K562 (cell line): ENCODE data around the gene PTPN1. TPM values are rescaled to one million over a fixed set of nuclear protein-coding genes. Genes with fewer than 3 reads are reported as not detected.

Source experiments
- MYNN ChIP-seq, 2 experiments: sonication (generic); formaldehyde crosslinking in 1 of 2; IDR thresholded peaks; 2 replicates each; pipeline versions ENCODE4 v1.5.0 to v1.6.1; 2016 to 2020; ENCODE audit warnings: antibody characterized with exemption in 1 of 2, missing genetic modification reagents in 1 of 2
- PPARD ChIP-seq: fragments of 250-450 bp; sonication (Bioruptor Pico); IDR thresholded peaks from 2 replicates; pipeline ENCODE4 v1.8.0; 2022; ENCODE audit warnings: inconsistent platforms, mild to moderate bottlenecking, moderate library complexity
- PTRF ChIP-seq: fragments of 450-650 bp; IDR thresholded peaks from 2 replicates; pipeline ENCODE4 v1.6.1; 2016; ENCODE audit warnings: mild to moderate bottlenecking, missing genetic modification characterization, missing compliant biosample characterization
- ZNF133 ChIP-seq: fragments of 250-450 bp; sonication (Bioruptor Pico); IDR thresholded peaks from 2 replicates; pipeline ENCODE4 v1.4.0; 2020; ENCODE audit warnings: mild to moderate bottlenecking
- ZNF174 ChIP-seq: fragments of 250-450 bp; sonication (Bioruptor Pico); IDR thresholded peaks from 2 replicates; pipeline ENCODE4 v1.4.0; 2020; ENCODE audit warnings: mild to moderate bottlenecking
- ZNF830 ChIP-seq: fragments of 250-450 bp; sonication (Bioruptor Pico); IDR thresholded peaks from 2 replicates; pipeline ENCODE4 v1.5.0; 2021; ENCODE audit warnings: mild to moderate bottlenecking
- polyA plus RNA-seq, 8 experiments: library from polyadenylated mRNA; depleted of rRNA in 4 of 8; stranded (reverse) in 5 of 8; unstranded in 3 of 8; fragments of >200 nt; fragmentation: Nextera tagmentation in 2 of 8; fragmentation: Illumina TruSeq in 1 of 8; extraction: Ambion mirVana in 2 of 8; extraction: Trizol in 1 of 8; gene quantifications; 2 replicates each; pipeline versions ENCODE4 v1.2.1 to v1.2.3, GENCODE V29; 2011 to 2014; ENCODE audit warnings: inconsistent platforms in 1 of 8, missing spikeins in 1 of 8
- total RNA-seq, 7 experiments: library from RNA; depleted of rRNA in 6 of 7; stranded (reverse); fragments of >200 nt in 6 of 7; fragmentation: Illumina TruSeq in 2 of 7; extraction: Trizol in 2 of 7; gene quantifications; 2 replicates each; pipeline versions ENCODE4 v1.2.1 to v1.2.3, GENCODE V29; 2011 to 2021; ENCODE audit warnings: low replicate concordance in 1 of 7
- TF ChIP-seq, protein P1 (sequence below): fragments of 250-450 bp; sonication (Bioruptor Pico); IDR thresholded peaks from 2 replicates; pipeline ENCODE4 v1.5.0; 2020; ENCODE audit warnings: mild to moderate bottlenecking
- TF ChIP-seq, protein P2 (sequence below): fragments of 450-650 bp; IDR thresholded peaks from 2 replicates; pipeline ENCODE4 v1.6.1; 2016; ENCODE audit warnings: mild to moderate bottlenecking, moderate library complexity
- TF ChIP-seq, protein P3 (sequence below), 3 experiments: fragments of 200-800 bp in 1 of 3; sonication (Bioruptor generic) in 1 of 3; sonication (generic) in 1 of 3; formaldehyde crosslinking in 1 of 3; IDR thresholded peaks; 2 replicates each; pipeline versions ENCODE4 v1.6.1 to v1.8.0; 2016 to 2022; ENCODE audit warnings: mild to moderate bottlenecking in 2 of 3, missing compliant biosample characterization in 2 of 3, missing genetic modification characterization in 2 of 3, missing genetic modification reagents in 1 of 3
- TF ChIP-seq, protein P4 (sequence below): sonication (generic); formaldehyde crosslinking; IDR thresholded peaks from 2 replicates; pipeline ENCODE4 v1.8.1; 2023; ENCODE audit warnings: mild to moderate bottlenecking, missing genetic modification reagents

PTPN1 gene
- total and polyA plus RNA-seq, 9 of the 15 experiments (the other 6 are each of a cell fraction or from before 2014, with no cell fraction given) = 11.0 to 85.3 (median 54.0) TPM

DNA sequence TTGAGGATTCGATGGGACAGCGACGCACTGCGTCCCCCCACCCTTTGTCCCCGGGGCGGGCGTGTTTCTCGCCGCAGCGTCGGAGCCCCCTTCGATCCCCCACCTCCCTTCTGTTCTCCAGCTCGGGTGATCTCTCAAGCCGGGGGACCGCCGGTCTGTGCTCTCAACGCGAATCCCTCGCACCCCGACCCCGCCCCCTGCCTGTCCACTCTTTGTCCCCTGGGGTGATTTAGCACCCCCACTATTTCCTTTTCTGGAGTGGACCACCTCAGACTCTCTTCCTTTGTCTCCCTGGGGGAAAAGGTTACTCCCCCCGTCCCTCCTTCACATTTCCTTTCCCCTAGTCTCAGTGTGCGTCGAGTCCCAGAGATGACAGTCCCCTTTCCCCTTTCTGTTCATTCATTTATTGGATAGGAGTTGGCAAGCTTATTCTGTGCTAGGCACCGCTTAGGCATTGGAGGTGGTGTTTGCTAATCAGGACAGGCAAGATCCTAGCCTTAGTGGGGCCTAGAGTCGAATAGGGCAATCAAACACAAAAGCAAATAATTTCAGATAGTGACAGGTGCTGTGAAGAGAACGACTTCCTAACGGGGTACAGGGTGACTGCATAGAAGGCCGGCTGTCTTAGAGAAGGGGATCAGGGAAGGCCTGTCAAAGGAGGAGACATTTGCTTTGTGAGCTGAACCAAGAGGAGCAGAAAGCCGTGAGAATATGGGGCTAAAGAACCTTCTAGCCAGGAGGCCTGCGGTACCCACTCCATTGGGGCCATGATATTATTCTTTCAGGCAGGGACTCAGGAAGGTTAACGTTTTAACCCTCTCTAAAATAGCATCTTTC is 741 bp downstream of the PTPN1 start (continued):
- TF ChIP-seq, protein P1, sequence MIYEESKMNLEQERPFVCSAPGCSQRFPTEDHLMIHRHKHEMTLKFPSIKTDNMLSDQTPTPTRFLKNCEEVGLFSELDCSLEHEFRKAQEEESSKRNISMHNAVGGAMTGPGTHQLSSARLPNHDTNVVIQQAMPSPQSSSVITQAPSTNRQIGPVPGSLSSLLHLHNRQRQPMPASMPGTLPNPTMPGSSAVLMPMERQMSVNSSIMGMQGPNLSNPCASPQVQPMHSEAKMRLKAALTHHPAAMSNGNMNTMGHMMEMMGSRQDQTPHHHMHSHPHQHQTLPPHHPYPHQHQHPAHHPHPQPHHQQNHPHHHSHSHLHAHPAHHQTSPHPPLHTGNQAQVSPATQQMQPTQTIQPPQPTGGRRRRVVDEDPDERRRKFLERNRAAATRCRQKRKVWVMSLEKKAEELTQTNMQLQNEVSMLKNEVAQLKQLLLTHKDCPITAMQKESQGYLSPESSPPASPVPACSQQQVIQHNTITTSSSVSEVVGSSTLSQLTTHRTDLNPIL (CRISPR knock-in tag) = no peak
- TF ChIP-seq ZNF830 (CRISPR knock-in tag) = no peak
- TF ChIP-seq, protein P2, sequence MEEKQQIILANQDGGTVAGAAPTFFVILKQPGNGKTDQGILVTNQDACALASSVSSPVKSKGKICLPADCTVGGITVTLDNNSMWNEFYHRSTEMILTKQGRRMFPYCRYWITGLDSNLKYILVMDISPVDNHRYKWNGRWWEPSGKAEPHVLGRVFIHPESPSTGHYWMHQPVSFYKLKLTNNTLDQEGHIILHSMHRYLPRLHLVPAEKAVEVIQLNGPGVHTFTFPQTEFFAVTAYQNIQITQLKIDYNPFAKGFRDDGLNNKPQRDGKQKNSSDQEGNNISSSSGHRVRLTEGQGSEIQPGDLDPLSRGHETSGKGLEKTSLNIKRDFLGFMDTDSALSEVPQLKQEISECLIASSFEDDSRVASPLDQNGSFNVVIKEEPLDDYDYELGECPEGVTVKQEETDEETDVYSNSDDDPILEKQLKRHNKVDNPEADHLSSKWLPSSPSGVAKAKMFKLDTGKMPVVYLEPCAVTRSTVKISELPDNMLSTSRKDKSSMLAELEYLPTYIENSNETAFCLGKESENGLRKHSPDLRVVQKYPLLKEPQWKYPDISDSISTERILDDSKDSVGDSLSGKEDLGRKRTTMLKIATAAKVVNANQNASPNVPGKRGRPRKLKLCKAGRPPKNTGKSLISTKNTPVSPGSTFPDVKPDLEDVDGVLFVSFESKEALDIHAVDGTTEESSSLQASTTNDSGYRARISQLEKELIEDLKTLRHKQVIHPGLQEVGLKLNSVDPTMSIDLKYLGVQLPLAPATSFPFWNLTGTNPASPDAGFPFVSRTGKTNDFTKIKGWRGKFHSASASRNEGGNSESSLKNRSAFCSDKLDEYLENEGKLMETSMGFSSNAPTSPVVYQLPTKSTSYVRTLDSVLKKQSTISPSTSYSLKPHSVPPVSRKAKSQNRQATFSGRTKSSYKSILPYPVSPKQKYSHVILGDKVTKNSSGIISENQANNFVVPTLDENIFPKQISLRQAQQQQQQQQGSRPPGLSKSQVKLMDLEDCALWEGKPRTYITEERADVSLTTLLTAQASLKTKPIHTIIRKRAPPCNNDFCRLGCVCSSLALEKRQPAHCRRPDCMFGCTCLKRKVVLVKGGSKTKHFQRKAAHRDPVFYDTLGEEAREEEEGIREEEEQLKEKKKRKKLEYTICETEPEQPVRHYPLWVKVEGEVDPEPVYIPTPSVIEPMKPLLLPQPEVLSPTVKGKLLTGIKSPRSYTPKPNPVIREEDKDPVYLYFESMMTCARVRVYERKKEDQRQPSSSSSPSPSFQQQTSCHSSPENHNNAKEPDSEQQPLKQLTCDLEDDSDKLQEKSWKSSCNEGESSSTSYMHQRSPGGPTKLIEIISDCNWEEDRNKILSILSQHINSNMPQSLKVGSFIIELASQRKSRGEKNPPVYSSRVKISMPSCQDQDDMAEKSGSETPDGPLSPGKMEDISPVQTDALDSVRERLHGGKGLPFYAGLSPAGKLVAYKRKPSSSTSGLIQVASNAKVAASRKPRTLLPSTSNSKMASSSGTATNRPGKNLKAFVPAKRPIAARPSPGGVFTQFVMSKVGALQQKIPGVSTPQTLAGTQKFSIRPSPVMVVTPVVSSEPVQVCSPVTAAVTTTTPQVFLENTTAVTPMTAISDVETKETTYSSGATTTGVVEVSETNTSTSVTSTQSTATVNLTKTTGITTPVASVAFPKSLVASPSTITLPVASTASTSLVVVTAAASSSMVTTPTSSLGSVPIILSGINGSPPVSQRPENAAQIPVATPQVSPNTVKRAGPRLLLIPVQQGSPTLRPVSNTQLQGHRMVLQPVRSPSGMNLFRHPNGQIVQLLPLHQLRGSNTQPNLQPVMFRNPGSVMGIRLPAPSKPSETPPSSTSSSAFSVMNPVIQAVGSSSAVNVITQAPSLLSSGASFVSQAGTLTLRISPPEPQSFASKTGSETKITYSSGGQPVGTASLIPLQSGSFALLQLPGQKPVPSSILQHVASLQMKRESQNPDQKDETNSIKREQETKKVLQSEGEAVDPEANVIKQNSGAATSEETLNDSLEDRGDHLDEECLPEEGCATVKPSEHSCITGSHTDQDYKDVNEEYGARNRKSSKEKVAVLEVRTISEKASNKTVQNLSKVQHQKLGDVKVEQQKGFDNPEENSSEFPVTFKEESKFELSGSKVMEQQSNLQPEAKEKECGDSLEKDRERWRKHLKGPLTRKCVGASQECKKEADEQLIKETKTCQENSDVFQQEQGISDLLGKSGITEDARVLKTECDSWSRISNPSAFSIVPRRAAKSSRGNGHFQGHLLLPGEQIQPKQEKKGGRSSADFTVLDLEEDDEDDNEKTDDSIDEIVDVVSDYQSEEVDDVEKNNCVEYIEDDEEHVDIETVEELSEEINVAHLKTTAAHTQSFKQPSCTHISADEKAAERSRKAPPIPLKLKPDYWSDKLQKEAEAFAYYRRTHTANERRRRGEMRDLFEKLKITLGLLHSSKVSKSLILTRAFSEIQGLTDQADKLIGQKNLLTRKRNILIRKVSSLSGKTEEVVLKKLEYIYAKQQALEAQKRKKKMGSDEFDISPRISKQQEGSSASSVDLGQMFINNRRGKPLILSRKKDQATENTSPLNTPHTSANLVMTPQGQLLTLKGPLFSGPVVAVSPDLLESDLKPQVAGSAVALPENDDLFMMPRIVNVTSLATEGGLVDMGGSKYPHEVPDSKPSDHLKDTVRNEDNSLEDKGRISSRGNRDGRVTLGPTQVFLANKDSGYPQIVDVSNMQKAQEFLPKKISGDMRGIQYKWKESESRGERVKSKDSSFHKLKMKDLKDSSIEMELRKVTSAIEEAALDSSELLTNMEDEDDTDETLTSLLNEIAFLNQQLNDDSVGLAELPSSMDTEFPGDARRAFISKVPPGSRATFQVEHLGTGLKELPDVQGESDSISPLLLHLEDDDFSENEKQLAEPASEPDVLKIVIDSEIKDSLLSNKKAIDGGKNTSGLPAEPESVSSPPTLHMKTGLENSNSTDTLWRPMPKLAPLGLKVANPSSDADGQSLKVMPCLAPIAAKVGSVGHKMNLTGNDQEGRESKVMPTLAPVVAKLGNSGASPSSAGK = no peak
- TF ChIP-seq ZNF174 (CRISPR knock-in tag) = no peak
- no peak for TF ChIP-seq PPARD
- TF ChIP-seq, protein P3, sequence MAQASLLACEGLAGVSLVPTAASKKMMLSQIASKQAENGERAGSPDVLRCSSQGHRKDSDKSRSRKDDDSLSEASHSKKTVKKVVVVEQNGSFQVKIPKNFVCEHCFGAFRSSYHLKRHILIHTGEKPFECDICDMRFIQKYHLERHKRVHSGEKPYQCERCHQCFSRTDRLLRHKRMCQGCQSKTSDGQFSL (CRISPR knock-in tag; IDR thresholded peaks at IDR 0.05) = peak; percentile 79; the same call in 1 of the 2 replicates
- TF ChIP-seq, protein P3 (tag; IDR thresholded peaks at IDR 0.05) = peak in 1 of 2 experiments; percentile 50; a peak in 1 of 4 replicates
- no peak for TF ChIP-seq PTRF (tag)
- TF ChIP-seq ZNF133 = no peak
- TF ChIP-seq MYNN (IDR thresholded peaks at IDR 0.05) = no peak
- TF ChIP-seq MYNN (CRISPR knock-in tag; IDR thresholded peaks at IDR 0.05) = no peak
- TF ChIP-seq, protein P4, sequence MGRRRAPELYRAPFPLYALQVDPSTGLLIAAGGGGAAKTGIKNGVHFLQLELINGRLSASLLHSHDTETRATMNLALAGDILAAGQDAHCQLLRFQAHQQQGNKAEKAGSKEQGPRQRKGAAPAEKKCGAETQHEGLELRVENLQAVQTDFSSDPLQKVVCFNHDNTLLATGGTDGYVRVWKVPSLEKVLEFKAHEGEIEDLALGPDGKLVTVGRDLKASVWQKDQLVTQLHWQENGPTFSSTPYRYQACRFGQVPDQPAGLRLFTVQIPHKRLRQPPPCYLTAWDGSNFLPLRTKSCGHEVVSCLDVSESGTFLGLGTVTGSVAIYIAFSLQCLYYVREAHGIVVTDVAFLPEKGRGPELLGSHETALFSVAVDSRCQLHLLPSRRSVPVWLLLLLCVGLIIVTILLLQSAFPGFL (CRISPR knock-in tag) = no peak
